WI38 (cell line): Measurements from ENCODE around the gene GBX1.

Source experiments
- H3K4me3 ChIP-seq: 2 replicates; pipeline ENCODE4 v1.5.1; 2011; ENCODE audit warnings: low read depth, mild to moderate bottlenecking, control low read depth, low read length
- TF ChIP-seq, protein P1 (sequence below): IDR thresholded peaks from 2 replicates; pipeline ENCODE4 v1.5.1; 2012; ENCODE audit warnings: low read depth, mild to moderate bottlenecking, control low read depth, low read length

Gene GBX1

DNA sequence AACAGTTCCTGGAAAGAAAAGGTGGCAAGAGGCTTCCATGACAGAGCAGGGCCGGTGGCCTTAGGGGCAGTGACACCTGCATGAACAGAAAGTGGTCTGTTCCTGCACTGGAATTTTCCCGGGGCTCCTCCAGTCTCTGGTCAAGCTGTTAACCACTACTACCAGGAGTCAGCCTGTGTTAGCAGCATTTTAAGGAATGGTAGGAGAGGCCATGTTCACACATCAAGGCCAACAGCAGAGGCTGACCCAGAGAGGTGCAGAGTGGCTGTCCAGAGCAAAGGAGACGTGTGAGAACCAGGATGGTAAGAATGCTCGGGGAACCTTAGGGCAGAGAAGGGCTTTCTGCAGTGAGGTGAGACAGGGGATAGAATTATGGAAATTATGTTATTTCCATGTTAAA lies 34.3 kb upstream of the GBX1 start:
- H3K4me3 ChIP-seq: no peak overlapping the region
- TF ChIP-seq, protein P1, sequence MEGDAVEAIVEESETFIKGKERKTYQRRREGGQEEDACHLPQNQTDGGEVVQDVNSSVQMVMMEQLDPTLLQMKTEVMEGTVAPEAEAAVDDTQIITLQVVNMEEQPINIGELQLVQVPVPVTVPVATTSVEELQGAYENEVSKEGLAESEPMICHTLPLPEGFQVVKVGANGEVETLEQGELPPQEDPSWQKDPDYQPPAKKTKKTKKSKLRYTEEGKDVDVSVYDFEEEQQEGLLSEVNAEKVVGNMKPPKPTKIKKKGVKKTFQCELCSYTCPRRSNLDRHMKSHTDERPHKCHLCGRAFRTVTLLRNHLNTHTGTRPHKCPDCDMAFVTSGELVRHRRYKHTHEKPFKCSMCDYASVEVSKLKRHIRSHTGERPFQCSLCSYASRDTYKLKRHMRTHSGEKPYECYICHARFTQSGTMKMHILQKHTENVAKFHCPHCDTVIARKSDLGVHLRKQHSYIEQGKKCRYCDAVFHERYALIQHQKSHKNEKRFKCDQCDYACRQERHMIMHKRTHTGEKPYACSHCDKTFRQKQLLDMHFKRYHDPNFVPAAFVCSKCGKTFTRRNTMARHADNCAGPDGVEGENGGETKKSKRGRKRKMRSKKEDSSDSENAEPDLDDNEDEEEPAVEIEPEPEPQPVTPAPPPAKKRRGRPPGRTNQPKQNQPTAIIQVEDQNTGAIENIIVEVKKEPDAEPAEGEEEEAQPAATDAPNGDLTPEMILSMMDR: no peak

DNA sequence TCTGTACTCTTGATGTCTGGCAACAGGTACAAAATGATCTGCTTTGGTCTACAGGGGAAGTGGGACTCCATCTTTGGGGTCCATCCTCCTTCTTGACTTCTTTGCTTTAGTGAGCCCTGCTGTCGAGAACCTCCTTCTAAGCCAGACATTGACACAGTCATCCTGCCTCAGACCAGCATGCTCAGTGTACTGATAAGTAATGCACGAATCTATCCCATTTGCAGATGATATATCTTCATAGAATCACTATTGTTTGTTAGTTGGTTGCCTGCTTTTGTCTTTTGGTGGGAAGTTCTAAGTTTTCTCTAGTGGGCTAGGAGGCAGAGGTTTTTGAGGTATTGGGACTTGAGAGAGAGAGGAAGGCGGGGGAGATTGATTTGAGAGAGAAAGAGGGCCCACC lies 33.9 kb upstream of the GBX1 start:
- TF ChIP-seq, protein P1: no peak
- H3K4me3 ChIP-seq: no peak overlapping the region

GRCh38 chr7:151198945-151199848 lies 31.7 kb upstream of the GBX1 start:
- no peak overlapping the region for H3K4me3 ChIP-seq
- TF ChIP-seq, protein P1: no peak

GRCh38 chr7:151197932-151198331 lies 30.4 kb upstream of the GBX1 start:
- TF ChIP-seq, protein P1: no peak
- no peak overlapping the region for H3K4me3 ChIP-seq

DNA sequence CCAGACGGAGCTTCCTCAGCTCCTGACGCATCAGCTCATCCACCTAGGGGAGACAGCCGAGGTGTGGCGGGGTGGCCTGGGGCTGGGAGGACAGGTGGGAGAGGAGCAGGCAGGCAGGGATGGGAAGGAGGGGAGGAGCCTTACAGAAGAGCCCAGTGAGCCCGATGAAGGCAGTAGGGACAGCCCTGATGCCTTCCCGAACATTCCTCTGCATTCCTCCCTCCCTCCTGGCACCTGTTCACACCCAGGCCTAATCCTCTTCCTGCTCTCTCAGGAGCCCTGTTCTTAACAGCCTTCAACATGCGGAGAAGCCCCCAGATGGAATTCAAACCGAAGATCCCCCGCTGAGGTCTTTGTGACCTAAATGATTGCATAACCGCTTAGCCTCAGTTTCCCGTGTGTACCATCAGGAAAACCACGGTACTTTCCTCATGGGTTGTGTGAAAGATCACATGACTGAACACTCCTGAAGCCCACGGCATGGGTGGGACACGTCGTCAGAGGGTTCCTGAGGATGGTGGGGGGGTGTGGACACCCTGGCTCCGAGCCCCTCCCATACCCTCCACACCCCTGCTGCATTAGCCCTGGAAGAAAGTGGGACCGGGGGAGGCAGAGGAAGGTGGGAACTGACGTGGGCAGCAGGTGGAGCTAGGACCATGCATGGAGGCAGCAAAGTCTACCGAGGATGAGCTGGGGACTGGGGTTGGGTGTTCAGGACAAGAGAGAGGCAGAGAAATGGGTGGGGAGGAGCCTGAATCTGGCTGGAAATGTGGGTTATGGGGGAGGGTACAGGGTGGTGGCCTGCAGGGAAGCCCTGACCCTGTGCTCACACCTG lies 28.3 kb upstream of the GBX1 start:
- TF ChIP-seq, protein P1: no peak
- no peak overlapping the region for H3K4me3 ChIP-seq

DNA sequence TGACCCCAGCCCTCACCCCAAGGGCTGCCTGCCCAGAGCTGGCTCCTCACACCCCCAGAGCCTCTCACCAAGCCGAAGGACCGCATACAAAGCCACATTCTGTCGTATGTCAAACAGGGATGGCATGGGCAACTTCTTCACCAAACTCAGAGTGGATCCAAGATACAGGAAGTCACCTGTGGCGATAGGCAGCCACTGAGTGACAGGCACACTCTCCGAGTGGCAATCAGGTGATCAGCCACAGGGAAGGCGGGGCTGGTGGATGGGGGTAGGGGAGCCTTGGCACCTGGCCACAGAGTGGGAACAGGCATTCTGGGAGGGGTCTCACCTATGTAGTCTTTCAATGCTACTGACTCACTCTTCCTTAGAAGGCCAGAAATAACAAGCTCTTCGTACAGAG lies 26.7 kb upstream of the GBX1 start:
- no peak overlapping the region for H3K4me3 ChIP-seq
- TF ChIP-seq, protein P1: no peak
